ENCODE measurements around the gene NAALADL2. TPM values are rescaled to one million over a fixed set of nuclear protein-coding genes. Genes with fewer than 3 reads are reported as not detected.

NAALADL2 gene
- total and polyA plus RNA-seq, 2 donors (not counting 3 experiments of a cell fraction or from before 2014, with no cell fraction given), result 1.1 to 4.0 TPM

DNA sequence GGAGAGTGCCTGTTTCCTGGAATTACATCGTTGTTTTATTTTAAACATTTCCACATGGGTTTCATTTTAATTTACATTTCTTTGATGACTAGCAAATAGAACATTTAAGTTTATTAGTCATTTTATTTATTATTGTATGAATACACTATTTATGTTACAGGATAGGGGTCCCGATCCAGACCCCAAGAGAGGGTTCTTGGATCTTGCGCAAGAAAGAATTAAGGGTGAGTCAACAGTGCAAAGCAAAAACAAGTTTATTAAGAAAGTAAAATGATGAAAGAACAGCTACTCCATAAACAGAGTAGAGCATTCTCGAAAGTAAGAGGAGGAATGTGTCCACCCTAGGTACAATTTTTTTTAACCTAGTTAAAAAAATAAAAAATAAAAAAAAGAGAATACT lies 539.5 kb downstream of the NAALADL2 start:
- no peak for FAIRE-seq
- no peak for DNase-seq (ENCODE audit: low read depth, low spot score)
- no peak overlapping the region for H3K4me3 ChIP-seq (replicated peaks in 1 of 3; ENCODE audit: insufficient read depth in 1 of 3, low read depth in 1 of 3, low read length in 3 of 3)
- ChIA-PET CTCF (no interaction called here), POLR2A (no interaction called here)
- H3K27me3 ChIP-seq (ENCODE audit: control insufficient read depth in 2 of 2, insufficient read depth in 2 of 2, low read length in 2 of 2), result no peaks in the 10 kb centered on the region
- no peaks in the 10 kb centered on the region for H3K9me3 ChIP-seq (replicated peaks; ENCODE audit: control insufficient read depth, insufficient read depth, low read length)
- intact Hi-C loops (cut with micrococcal nuclease), result no loop called here
- no peaks in the 10 kb centered on the region for H3K4me1 ChIP-seq (ENCODE audit: control insufficient read depth, extremely low read depth, insufficient read depth, low read length)
- no peaks in the 10 kb centered on the region for H4K20me1 ChIP-seq (replicated peaks; ENCODE audit: control insufficient read depth, extremely low read depth, insufficient read depth, low read length)
- TF ChIP-seq, protein P1, sequence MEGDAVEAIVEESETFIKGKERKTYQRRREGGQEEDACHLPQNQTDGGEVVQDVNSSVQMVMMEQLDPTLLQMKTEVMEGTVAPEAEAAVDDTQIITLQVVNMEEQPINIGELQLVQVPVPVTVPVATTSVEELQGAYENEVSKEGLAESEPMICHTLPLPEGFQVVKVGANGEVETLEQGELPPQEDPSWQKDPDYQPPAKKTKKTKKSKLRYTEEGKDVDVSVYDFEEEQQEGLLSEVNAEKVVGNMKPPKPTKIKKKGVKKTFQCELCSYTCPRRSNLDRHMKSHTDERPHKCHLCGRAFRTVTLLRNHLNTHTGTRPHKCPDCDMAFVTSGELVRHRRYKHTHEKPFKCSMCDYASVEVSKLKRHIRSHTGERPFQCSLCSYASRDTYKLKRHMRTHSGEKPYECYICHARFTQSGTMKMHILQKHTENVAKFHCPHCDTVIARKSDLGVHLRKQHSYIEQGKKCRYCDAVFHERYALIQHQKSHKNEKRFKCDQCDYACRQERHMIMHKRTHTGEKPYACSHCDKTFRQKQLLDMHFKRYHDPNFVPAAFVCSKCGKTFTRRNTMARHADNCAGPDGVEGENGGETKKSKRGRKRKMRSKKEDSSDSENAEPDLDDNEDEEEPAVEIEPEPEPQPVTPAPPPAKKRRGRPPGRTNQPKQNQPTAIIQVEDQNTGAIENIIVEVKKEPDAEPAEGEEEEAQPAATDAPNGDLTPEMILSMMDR (IDR thresholded peaks at IDR 0.05; ENCODE audit: extremely low read depth in 1 of 2, insufficient read depth in 1 of 2, low read depth in 1 of 2, low read length in 2 of 2), result no peak
- TF ChIP-seq FOS (IDR thresholded peaks at IDR 0.05; ENCODE audit: borderline replicate concordance, insufficient read depth, low read length) (no peak), POLR2A (IDR thresholded peaks at IDR 0.05; ENCODE audit: low read depth, low read length) (no peak), JUN (IDR thresholded peaks at IDR 0.05; ENCODE audit: borderline replicate concordance, insufficient read depth, insufficient read length, low read depth) (no peak)
- TF ChIP-seq, protein P2, sequence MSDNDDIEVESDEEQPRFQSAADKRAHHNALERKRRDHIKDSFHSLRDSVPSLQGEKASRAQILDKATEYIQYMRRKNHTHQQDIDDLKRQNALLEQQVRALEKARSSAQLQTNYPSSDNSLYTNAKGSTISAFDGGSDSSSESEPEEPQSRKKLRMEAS (IDR thresholded peaks at IDR 0.05; ENCODE audit: insufficient read depth, insufficient read length), result no peak
- H3K9ac ChIP-seq (replicated peaks; ENCODE audit: extremely low read depth, insufficient read depth, low read length), result no peak overlapping the region
- H3K27ac ChIP-seq (ENCODE audit: insufficient read depth, low read depth, low read length), result no peak overlapping the region
- no peak overlapping the region for H2AFZ ChIP-seq (ENCODE audit: low read depth, low read length)
- BruUV-seq (replicated peaks), result no TSS peak
- no peaks in the 10 kb centered on the region for H3K9me1 ChIP-seq (replicated peaks; ENCODE audit: control insufficient read depth, extremely low read depth, insufficient read depth, low read length)
- no peak overlapping the region for H3K4me2 ChIP-seq (ENCODE audit: insufficient read depth, low read length)
- H3K36me3 ChIP-seq (ENCODE audit: control insufficient read depth in 2 of 2, extremely low read depth in 1 of 2, insufficient read depth in 2 of 2, low read length in 2 of 2), result no peaks in the 10 kb centered on the region
- dilution Hi-C loops (cut with MboI; ENCODE audit: extremely low pct_ligation_motif_present, low sequenced_read_pairs), result no loop called here
- no peaks in the 10 kb centered on the region for H3K79me2 ChIP-seq (ENCODE audit: control insufficient read depth, insufficient read depth, low read length)

DNA sequence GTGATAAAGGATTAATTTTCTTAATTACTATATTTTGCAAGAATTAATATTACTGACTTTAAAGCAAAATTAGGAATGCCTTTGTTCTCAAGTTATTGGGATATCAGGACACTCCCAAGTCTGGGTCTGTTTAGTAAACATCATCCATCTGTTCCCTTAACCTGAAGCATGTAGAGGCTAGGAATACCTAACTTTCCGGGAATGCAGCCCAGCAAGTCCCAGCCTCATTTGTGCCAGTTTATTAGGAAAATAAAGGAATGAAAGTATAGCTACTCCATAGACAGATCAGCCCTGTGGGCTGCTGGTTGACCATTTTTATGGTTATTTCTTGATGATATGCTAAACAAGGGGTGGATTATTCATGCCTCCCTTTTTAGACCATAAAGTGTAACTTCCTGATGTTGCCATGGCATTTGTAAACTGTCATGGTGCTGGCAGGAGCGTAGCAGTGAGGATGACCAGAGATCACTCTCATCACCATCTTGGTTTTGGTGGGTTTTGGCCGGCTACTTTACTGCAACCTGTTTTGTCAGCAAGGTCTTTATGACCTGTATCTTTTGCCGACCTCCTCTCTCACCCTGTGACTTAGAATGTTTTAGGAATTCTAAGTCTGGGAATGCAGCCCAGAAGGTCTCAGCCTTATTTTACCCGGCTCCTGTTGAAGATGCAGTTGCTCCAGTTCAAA lies 540.2 kb downstream of the NAALADL2 start:
- ChIA-PET POLR2A (no interaction called here), CTCF (no interaction called here)
- no peaks in the 10 kb centered on the region for H4K20me1 ChIP-seq (replicated peaks; ENCODE audit: control insufficient read depth, extremely low read depth, insufficient read depth, low read length)
- FAIRE-seq (no peak), DNase-seq (ENCODE audit: low read depth, low spot score) (no peak)
- intact Hi-C loops (cut with micrococcal nuclease), result no loop called here
- no peak overlapping the region for H2AFZ ChIP-seq (ENCODE audit: low read depth, low read length)
- BruUV-seq (replicated peaks), result no TSS peak
- no peak overlapping the region for H3K27ac ChIP-seq (ENCODE audit: insufficient read depth, low read depth, low read length)
- no peak overlapping the region for H3K9ac ChIP-seq (replicated peaks; ENCODE audit: extremely low read depth, insufficient read depth, low read length)
- H3K4me3 ChIP-seq (replicated peaks in 1 of 3; ENCODE audit: insufficient read depth in 1 of 3, low read depth in 1 of 3, low read length in 3 of 3), result no peak overlapping the region
- no peaks in the 10 kb centered on the region for H3K9me3 ChIP-seq (replicated peaks; ENCODE audit: control insufficient read depth, insufficient read depth, low read length)
- H3K36me3 ChIP-seq (ENCODE audit: control insufficient read depth in 2 of 2, extremely low read depth in 1 of 2, insufficient read depth in 2 of 2, low read length in 2 of 2), result no peaks in the 10 kb centered on the region
- no peaks in the 10 kb centered on the region for H3K4me1 ChIP-seq (ENCODE audit: control insufficient read depth, extremely low read depth, insufficient read depth, low read length)
- no peaks in the 10 kb centered on the region for H3K79me2 ChIP-seq (ENCODE audit: control insufficient read depth, insufficient read depth, low read length)
- H3K9me1 ChIP-seq (replicated peaks; ENCODE audit: control insufficient read depth, extremely low read depth, insufficient read depth, low read length), result no peaks in the 10 kb centered on the region
- TF ChIP-seq POLR2AphosphoS5 (IDR thresholded peaks at IDR 0.05; ENCODE audit: insufficient read depth, low read depth, low read length), result no peak
- TF ChIP-seq JUN (IDR thresholded peaks at IDR 0.05; ENCODE audit: borderline replicate concordance, insufficient read depth, insufficient read length, low read depth), result no peak
- TF ChIP-seq GATA2 (IDR thresholded peaks at IDR 0.05; ENCODE audit: insufficient read depth, insufficient read length, low read depth, low read length), result no peak
- no peak for TF ChIP-seq MYC (IDR thresholded peaks at IDR 0.05; ENCODE audit: low read depth, low read length)
- no peak for TF ChIP-seq POLR2A (IDR thresholded peaks at IDR 0.05; ENCODE audit: low read depth, low read length)
- TF ChIP-seq, protein P2 (IDR thresholded peaks at IDR 0.05; ENCODE audit: insufficient read depth, insufficient read length), result no peak
- no peak for TF ChIP-seq FOS (IDR thresholded peaks at IDR 0.05; ENCODE audit: borderline replicate concordance, insufficient read depth, low read length)
- TF ChIP-seq EZH2 (IDR thresholded peaks at IDR 0.05; ENCODE audit: borderline replicate concordance, low read depth, low read length, severe bottlenecking), result no peak
- TF ChIP-seq, protein P1 (IDR thresholded peaks at IDR 0.05; ENCODE audit: extremely low read depth in 1 of 2, insufficient read depth in 1 of 2, low read depth in 1 of 2, low read length in 2 of 2), result no peak
- dilution Hi-C loops (cut with MboI; ENCODE audit: extremely low pct_ligation_motif_present, low sequenced_read_pairs), result no loop called here
- H3K4me2 ChIP-seq (ENCODE audit: insufficient read depth, low read length), result no peak overlapping the region
- no peaks in the 10 kb centered on the region for H3K27me3 ChIP-seq (ENCODE audit: control insufficient read depth in 2 of 2, insufficient read depth in 2 of 2, low read length in 2 of 2)

Data from endothelial cell of umbilical vein (primary cell).